A549 (cell line): ENCODE measurements around the gene STARD13. TPM values are rescaled to one million over a fixed set of nuclear protein-coding genes. Genes with fewer than 3 reads are reported as not detected.

Source experiments
- ATAC-seq, 2 experiments: fragments of 200-7000 bp in 1 of 2; fragments of >200 bp in 1 of 2; cut with Nextera tagmentation in 1 of 2; cut with Tn5 transposase in 1 of 2; 3 replicates each; pipeline versions ENCODE4 v1.8.0 to v1.9.1; 2018 to 2020; ENCODE audit warnings: mild to moderate bottlenecking in 1 of 2, moderate library complexity in 1 of 2
- CTCF ChIA-PET: fragments of 300-600 bp; sonication (Branson Sonifier 250); formaldehyde crosslinking; extraction: SDS; loops from one replicate; lab custom pipeline; 2021; ENCODE audit warnings: antibody characterized with exemption, inconsistent platforms; lab: Yijun Ruan, JAX
- POLR2A ChIA-PET: fragments of 350-600 bp; formaldehyde crosslinking; extraction: SDS; loops from one replicate; lab custom pipeline; 2021; ENCODE audit warnings: antibody characterized with exemption, inconsistent platforms; lab: Yijun Ruan, JAX
- DNase-seq, 2 experiments: peaks; one replicate each; pipeline versions ENCODE4 v3.0.0 to v3.0.0-alpha.2; 2011 to 2016; ENCODE audit warnings: low read depth in 1 of 2, low spot score in 1 of 2
- FAIRE-seq: peaks from 2 replicates; lab custom pipeline; 2011; peaks lifted over from hg19 to GRCh38; lab: Jason Lieb, UNC
- H3K27ac ChIP-seq, 2 experiments: fragments of >200 bp; sonication (Bioruptor Twin); formaldehyde crosslinking; 3 replicates each; pipeline ENCODE4 v1.5.1; 2016 to 2017
- H3K4me1 ChIP-seq: fragments of >200 bp; sonication (Bioruptor Twin); formaldehyde crosslinking; 3 replicates; pipeline ENCODE4 v1.6.1; 2016
- H3K4me2 ChIP-seq: fragments of >200 bp; sonication (Bioruptor Twin); formaldehyde crosslinking; 3 replicates; pipeline ENCODE4 v1.6.1; 2016
- H3K4me3 ChIP-seq: fragments of >200 bp; sonication (Bioruptor Twin); formaldehyde crosslinking; 3 replicates; pipeline ENCODE4 v1.5.1; 2016
- H3K9me3 ChIP-seq: fragments of >200 bp; sonication (Bioruptor Twin); formaldehyde crosslinking; 3 replicates; pipeline ENCODE4 v1.6.1; 2016
- CBX2 ChIP-seq: fragments of 200-600 bp; sonication (generic); IDR thresholded peaks from 2 replicates; pipeline ENCODE4 v1.6.1; 2016; ENCODE audit warnings: low read depth, mild to moderate bottlenecking, borderline replicate concordance
- CBX8 ChIP-seq: fragments of 200-600 bp; sonication (generic); IDR thresholded peaks from 2 replicates; pipeline ENCODE4 v1.6.1; 2016
- CEBPB ChIP-seq, 2 experiments: fragments of >200 bp in 1 of 2; sonication (Bioruptor Twin) in 1 of 2; formaldehyde crosslinking in 1 of 2; IDR thresholded peaks; 2 replicates each; pipeline ENCODE4 v1.6.1; 2012 to 2016
- CHD2 ChIP-seq: fragments of 150-350 bp; IDR thresholded peaks from 2 replicates; pipeline ENCODE4 v1.6.1; 2014; ENCODE audit warnings: low read length; ENCODE audit not compliant: partially characterized antibody
- CHD4 ChIP-seq: fragments of 200-600 bp; sonication (generic); IDR thresholded peaks from 2 replicates; pipeline ENCODE4 v1.6.1; 2016; ENCODE audit warnings: antibody characterized with exemption, mild to moderate bottlenecking, borderline replicate concordance
- ELK1 ChIP-seq: fragments of 150-350 bp; IDR thresholded peaks from 2 replicates; pipeline ENCODE4 v1.6.1; 2014; ENCODE audit warnings: low read depth, mild to moderate bottlenecking, low read length
- FOSL2 ChIP-seq, 2 experiments: fragments of 450-650 bp in 1 of 2; fragments of >200 bp in 1 of 2; sonication (Bioruptor Twin) in 1 of 2; formaldehyde crosslinking; IDR thresholded peaks; 2 replicates each; pipeline versions ENCODE4 v1.5.0 to v1.6.1; 2016 to 2020; ENCODE audit warnings: mild to moderate bottlenecking in 1 of 2, moderate library complexity in 1 of 2
- FOXS1 ChIP-seq: fragments of 250-450 bp; sonication (Bioruptor Pico); IDR thresholded peaks from 2 replicates; pipeline ENCODE4 v1.5.0; 2020; ENCODE audit warnings: mild to moderate bottlenecking, moderate library complexity
- GATA3 ChIP-seq: IDR thresholded peaks from 2 replicates; pipeline ENCODE4 v1.6.1; 2012; ENCODE audit warnings: borderline replicate concordance
- HDAC2 ChIP-seq: fragments of 200-600 bp; sonication (generic); IDR thresholded peaks from 2 replicates; pipeline ENCODE4 v1.6.1; 2016
- HMGXB4 ChIP-seq: fragments of 250-450 bp; sonication (Bioruptor Pico); IDR thresholded peaks from 2 replicates; pipeline ENCODE4 v1.5.0; 2021; ENCODE audit warnings: mild to moderate bottlenecking, moderate library complexity, borderline replicate concordance
- HOXA7 ChIP-seq: fragments of 250-450 bp; sonication (Bioruptor Pico); IDR thresholded peaks from 2 replicates; pipeline ENCODE4 v1.5.0; 2020; ENCODE audit warnings: mild to moderate bottlenecking, moderate library complexity
- JUN ChIP-seq, 2 experiments: fragments of >200 bp; sonication (Bioruptor Twin); formaldehyde crosslinking; IDR thresholded peaks; 2 replicates in 1 of 2; 3 replicates in 1 of 2; pipeline ENCODE4 v1.6.1; 2016 to 2017
- JUNB ChIP-seq: fragments of >200 bp; sonication (Bioruptor Twin); formaldehyde crosslinking; IDR thresholded peaks from 2 replicates; pipeline ENCODE4 v1.6.1; 2016
- MAX ChIP-seq: IDR thresholded peaks from 2 replicates; pipeline ENCODE4 v1.6.1; 2012
- MYC ChIP-seq: IDR thresholded peaks from 2 replicates; pipeline ENCODE4 v1.6.1; 2012; ENCODE audit warnings: mild to moderate bottlenecking, inconsistent platforms, low read length, improper control_type of control experiment, borderline replicate concordance
- NR3C1 ChIP-seq: fragments of >200 bp; sonication (Bioruptor Twin); formaldehyde crosslinking; IDR thresholded peaks from 3 replicates; pipeline ENCODE4 v1.6.1; 2017
- RARB ChIP-seq: fragments of 250-450 bp; sonication (Bioruptor Pico); IDR thresholded peaks from 2 replicates; pipeline ENCODE4 v1.8.0; 2021; ENCODE audit warnings: mild to moderate bottlenecking, moderate library complexity
- RCOR1 ChIP-seq: fragments of 150-350 bp; IDR thresholded peaks from 2 replicates; pipeline ENCODE4 v1.6.1; 2014; ENCODE audit warnings: antibody characterized with exemption, low read length, low read depth
- REST ChIP-seq: fragments of 200-600 bp; sonication (generic); IDR thresholded peaks from 2 replicates; pipeline ENCODE4 v1.6.1; 2016; ENCODE audit warnings: antibody characterized with exemption, mild to moderate bottlenecking, moderate library complexity
- SREBF2 ChIP-seq: fragments of 450-650 bp; IDR thresholded peaks from 2 replicates; pipeline ENCODE4 v1.6.1; 2014; ENCODE audit warnings: mild to moderate bottlenecking, moderate library complexity
- TFCP2L1 ChIP-seq: fragments of 250-450 bp; sonication (Bioruptor Pico); IDR thresholded peaks from 2 replicates; pipeline ENCODE4 v1.5.0; 2021; ENCODE audit warnings: mild to moderate bottlenecking
- TP53 ChIP-seq: fragments of 250-450 bp; sonication (Bioruptor Pico); IDR thresholded peaks from 2 replicates; pipeline ENCODE4 v1.5.0; 2021; ENCODE audit warnings: mild to moderate bottlenecking, moderate library complexity
- USF2 ChIP-seq: fragments of 450-650 bp; IDR thresholded peaks from 2 replicates; pipeline ENCODE4 v1.6.1; 2014; ENCODE audit warnings: antibody characterized with exemption
- ZC3H11A ChIP-seq: fragments of 450-650 bp; IDR thresholded peaks from 2 replicates; pipeline ENCODE4 v1.6.1; 2014; ENCODE audit warnings: antibody characterized with exemption, mild to moderate bottlenecking
- ZFP36 ChIP-seq: fragments of 450-650 bp; IDR thresholded peaks from 2 replicates; pipeline ENCODE4 v1.6.1; 2014; ENCODE audit warnings: borderline replicate concordance; ENCODE audit not compliant: partially characterized antibody
- WGBS: methylation state at CpG from one replicate; pipeline ENCODE4 v1.1.6; 2017; ENCODE audit errors: missing lambda C conversion rate; 5-methylcytosine and 5-hydroxymethylcytosine counted together
- polyA plus RNA-seq, 4 experiments: library from polyadenylated mRNA; depleted of rRNA in 3 of 4; stranded (reverse); fragments of >200 nt; fragmentation: RNase III in 1 of 4; extraction: RNeasy Plus Mini Kit Qiagen cat#74134 plus additional on column Dnase treatment in 1 of 4; gene quantifications; 2 replicates in 3 of 4; 3 replicates in 1 of 4; pipeline ENCODE4 v1.2.3, GENCODE V29; 2011 to 2017

The STARD13 gene
- polyA plus RNA-seq, 2 of the 4 experiments (the other 2 are of a cell fraction): 2.4 to 2.8 TPM

GRCh38 chr13:33236021-33236420 is 49.5 kb downstream of the STARD13 start:
- H3K4me2 ChIP-seq: peak overlapping the region; percentile 50
- ChIA-PET CTCF (interaction anchor here (1.0 to 1.4 kb wide), 2 partner anchors 8 to 9 kb away, joined by 3 read pairs; no protein-coding TSS in a partner anchor), POLR2A (no interaction called here)
- ATAC-seq: no peak
- H3K27ac ChIP-seq: peak overlapping the region; percentile 18 to 64; a peak in 4 of 6 replicates
- no peak for DNase-seq
- WGBS: 46% methylated on average over 8 of the region's 8 CpGs
- 0 out of 3 replicates have a peak, but pooled peaks cover 7% of the 10 kb centered on the region for H3K9me3 ChIP-seq
- peaks cover 18% of the 10 kb centered on the region for H3K4me1 ChIP-seq
- FAIRE-seq: no peak
- TF ChIP-seq FOSL2 (IDR thresholded peaks at IDR 0.05): peak; percentile 13; the same call in 1 of the 2 replicates
- no peak for TF ChIP-seq FOSL2 (CRISPR knock-in tag; IDR thresholded peaks at IDR 0.05)
- no peak for TF ChIP-seq HOXA7 (CRISPR knock-in tag)
- TF ChIP-seq GATA3: peak; percentile 31; the same call in 1 of the 2 replicates
- TF ChIP-seq JUNB: peak; percentile 48
- H3K4me3 ChIP-seq: no peak overlapping the region

- peak overlapping the region; percentile 50 for H3K4me2 ChIP-seq
- 68% methylated on average over 3 of the region's 3 CpGs for WGBS
- DNase-seq (no peak), FAIRE-seq (no peak), ATAC-seq (no peak)
- peak overlapping the region; percentile 33 to 64; a peak in 3 of 6 replicates for H3K27ac ChIP-seq
- H3K9me3 ChIP-seq: 0 out of 3 replicates have a peak, but pooled peaks cover 7% of the 10 kb centered on the region
- H3K4me3 ChIP-seq: no peak overlapping the region
- H3K4me1 ChIP-seq: peaks cover 21% of the 10 kb centered on the region
- POLR2A ChIA-PET: no interaction called here
- CTCF ChIA-PET: no interaction called here
- no peak for TF ChIP-seq NR3C1
- no peak for TF ChIP-seq CBX8
- no peak for TF ChIP-seq HMGXB4
- no peak for TF ChIP-seq RCOR1
- no peak for TF ChIP-seq TFCP2L1 (CRISPR knock-in tag)
- TF ChIP-seq CHD4: no peak
- no peak for TF ChIP-seq ZFP36
- no peak for TF ChIP-seq MYC
- no peak for TF ChIP-seq HOXA7 (CRISPR knock-in tag)
- no peak for TF ChIP-seq TP53
- TF ChIP-seq GATA3: no peak
- no peak for TF ChIP-seq ZC3H11A
- no peak for TF ChIP-seq RARB (CRISPR knock-in tag)
- no peak for TF ChIP-seq JUN (IDR thresholded peaks at IDR 0.05)
- no peak for TF ChIP-seq CBX2
- no peak for TF ChIP-seq CHD2
- TF ChIP-seq FOXS1 (CRISPR knock-in tag): no peak
- TF ChIP-seq ELK1: no peak
Observed at GRCh38 chr13:33235564-33235963, 50.0 kb downstream of the STARD13 start.

GRCh38 chr13:33235078-33235477 is 50.5 kb downstream of the STARD13 start:
- no peak for DNase-seq
- H3K4me1 ChIP-seq: peaks cover 26% of the 10 kb centered on the region
- no peak for ATAC-seq
- 0 out of 3 replicates have a peak, but pooled peaks cover 7% of the 10 kb centered on the region for H3K9me3 ChIP-seq
- CTCF ChIA-PET: no interaction called here
- POLR2A ChIA-PET: no interaction called here
- no peak for FAIRE-seq
- H3K4me2 ChIP-seq: peak overlapping the region; percentile 50; the same call in 1 of the 3 replicates
- H3K27ac ChIP-seq: peak overlapping the region; percentile 33 to 44; a peak in 1 of 6 replicates
- no peak overlapping the region for H3K4me3 ChIP-seq
- TF ChIP-seq HMGXB4: no peak
- no peak for TF ChIP-seq MAX
- no peak for TF ChIP-seq FOSL2 (IDR thresholded peaks at IDR 0.05)
- TF ChIP-seq FOSL2 (CRISPR knock-in tag; IDR thresholded peaks at IDR 0.05): no peak
- no peak for TF ChIP-seq USF2
- no peak for TF ChIP-seq CBX8
- no peak for TF ChIP-seq RARB (CRISPR knock-in tag)
- no peak for TF ChIP-seq REST
- no peak for TF ChIP-seq CEBPB (IDR thresholded peaks at IDR 0.05)
- TF ChIP-seq HDAC2: no peak
- no peak for TF ChIP-seq SREBF2
